Astrocyte of the cerebellum (primary cell): ENCODE data around the gene OBP2B.

ENCODE experiments used
- DNase-seq: peaks from one replicate; pipeline ENCODE4 v3.0.0-alpha.2; 2011; ENCODE audit warnings: low read depth
- H3K4me3 ChIP-seq: 2 replicates; pipeline ENCODE4 v1.5.1; 2011; ENCODE audit warnings: mild to moderate bottlenecking, low read depth, low read length, moderate library complexity
- in situ Hi-C: cut with HindIII; loops from 2 replicates; pipeline ENCODE4 v1.10.0; 2017; ENCODE audit warnings: low sequenced_read_pairs
- TF ChIP-seq, protein P1 (sequence below): IDR thresholded peaks from 2 replicates; pipeline ENCODE4 v1.5.1; 2012; ENCODE audit warnings: low read length, low read depth, moderate library complexity, mild to moderate bottlenecking; ENCODE audit errors: missing control alignments

OBP2B gene

DNA sequence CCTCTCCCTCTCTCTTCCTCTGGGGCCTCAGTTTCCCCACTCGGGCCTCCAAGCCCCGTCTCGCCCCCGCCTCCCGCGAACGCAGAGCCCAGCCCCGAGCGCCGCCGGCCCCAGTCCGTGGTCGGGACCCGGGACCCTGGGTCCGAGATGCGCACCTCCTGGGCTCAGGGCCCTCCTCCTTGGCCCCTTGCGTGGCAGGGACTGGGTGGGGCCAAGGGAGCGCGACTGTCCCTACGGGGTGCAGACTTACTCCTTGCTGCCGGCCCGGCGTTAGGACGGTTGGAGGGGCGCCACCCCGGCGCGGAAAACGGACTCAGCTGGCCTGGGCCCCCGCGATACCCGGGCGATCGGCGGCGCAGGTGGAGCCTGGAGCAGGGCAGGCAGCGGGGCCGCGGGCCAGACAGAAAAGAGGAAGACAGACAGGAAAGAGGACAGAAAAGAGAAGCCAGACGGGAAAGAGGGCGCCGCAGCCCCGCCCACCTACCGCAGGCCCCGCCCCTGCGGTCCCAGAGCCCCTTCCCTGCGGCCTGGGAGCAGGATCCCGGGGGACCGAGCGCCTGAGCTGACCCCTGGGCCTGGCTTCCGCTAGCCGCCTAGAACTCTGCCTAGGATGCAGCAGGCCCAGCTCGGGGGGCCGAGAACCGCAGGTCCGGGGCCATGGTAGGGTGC is 45.4 kb downstream of the OBP2B start, which contains the start of gene GBGT1:
Gene GBGT1, minus strand, starts transcription at position 411 of the 669 bp plus-strand sequence. CDS start 1,502 bp downstream, outside the sequence.
- no peak for DNase-seq

DNA sequence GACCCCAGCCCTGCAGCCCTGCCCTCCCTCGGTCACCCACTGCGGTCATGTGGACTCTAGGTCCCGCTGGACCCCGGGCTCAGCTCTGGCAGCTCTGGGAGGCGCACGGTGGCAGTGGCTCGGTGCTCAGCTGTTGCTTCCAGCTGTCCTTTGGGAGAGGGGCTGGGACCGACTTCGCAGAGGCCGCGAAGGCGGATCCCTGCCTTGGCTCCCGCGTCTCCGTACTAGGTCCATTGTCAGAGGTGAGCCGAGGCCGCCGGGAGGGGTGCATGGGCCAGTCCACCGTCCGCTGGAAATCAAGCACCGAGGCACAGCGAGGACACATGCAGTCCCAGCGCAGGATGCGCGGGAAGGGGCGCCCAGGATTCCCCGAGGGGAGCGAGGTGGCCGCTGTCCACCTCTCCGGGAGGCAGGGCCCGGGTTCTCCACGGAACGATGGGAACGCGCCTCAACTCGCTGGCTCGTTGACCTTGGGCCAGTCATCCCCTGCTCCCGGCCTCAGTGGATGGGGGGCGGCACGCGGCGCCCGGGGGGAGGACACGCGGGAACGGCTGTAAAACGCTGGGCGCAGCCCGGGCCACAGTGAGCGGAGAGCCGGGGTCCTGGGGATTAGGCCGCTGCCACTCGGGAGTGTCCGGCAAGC is 46.1 kb downstream of the OBP2B start:
- no peak for DNase-seq
- peak overlapping the region; percentile 44 for H3K4me3 ChIP-seq
- in situ Hi-C loops = no loop called here
- TF ChIP-seq, protein P1, sequence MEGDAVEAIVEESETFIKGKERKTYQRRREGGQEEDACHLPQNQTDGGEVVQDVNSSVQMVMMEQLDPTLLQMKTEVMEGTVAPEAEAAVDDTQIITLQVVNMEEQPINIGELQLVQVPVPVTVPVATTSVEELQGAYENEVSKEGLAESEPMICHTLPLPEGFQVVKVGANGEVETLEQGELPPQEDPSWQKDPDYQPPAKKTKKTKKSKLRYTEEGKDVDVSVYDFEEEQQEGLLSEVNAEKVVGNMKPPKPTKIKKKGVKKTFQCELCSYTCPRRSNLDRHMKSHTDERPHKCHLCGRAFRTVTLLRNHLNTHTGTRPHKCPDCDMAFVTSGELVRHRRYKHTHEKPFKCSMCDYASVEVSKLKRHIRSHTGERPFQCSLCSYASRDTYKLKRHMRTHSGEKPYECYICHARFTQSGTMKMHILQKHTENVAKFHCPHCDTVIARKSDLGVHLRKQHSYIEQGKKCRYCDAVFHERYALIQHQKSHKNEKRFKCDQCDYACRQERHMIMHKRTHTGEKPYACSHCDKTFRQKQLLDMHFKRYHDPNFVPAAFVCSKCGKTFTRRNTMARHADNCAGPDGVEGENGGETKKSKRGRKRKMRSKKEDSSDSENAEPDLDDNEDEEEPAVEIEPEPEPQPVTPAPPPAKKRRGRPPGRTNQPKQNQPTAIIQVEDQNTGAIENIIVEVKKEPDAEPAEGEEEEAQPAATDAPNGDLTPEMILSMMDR = no peak

More for the DNA sequence above, 45.4 kb downstream of the OBP2B start, which contains the start of gene GBGT1:
- TF ChIP-seq, protein P1 = no peak
- peak within 1 kb of the TSS; percentile 44 for H3K4me3 ChIP-seq
- in situ Hi-C loops = no loop called here

DNA sequence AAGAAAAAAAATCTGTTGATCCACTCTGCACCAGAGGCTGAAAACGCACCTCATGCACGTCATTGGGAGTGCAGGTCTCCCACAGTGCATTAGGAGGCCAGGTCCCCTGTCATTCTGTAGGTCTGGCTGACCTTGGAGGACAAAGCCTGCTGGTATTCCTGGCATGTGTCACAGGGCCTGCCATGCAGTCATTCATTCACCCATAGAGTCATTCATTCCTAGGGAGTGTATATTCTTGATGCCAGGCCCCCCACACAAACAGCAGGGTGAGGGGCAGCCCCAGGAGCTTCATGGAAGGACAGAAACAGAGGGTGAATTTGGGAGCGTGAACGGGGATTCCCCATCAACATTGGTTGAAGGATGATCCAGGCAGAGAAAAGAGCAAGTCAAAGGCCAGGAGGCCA is 47.5 kb downstream of the OBP2B start:
- in situ Hi-C loops = no loop called here
- no peak for DNase-seq
- H3K4me3 ChIP-seq = no peak overlapping the region
- TF ChIP-seq, protein P1 = no peak

DNA sequence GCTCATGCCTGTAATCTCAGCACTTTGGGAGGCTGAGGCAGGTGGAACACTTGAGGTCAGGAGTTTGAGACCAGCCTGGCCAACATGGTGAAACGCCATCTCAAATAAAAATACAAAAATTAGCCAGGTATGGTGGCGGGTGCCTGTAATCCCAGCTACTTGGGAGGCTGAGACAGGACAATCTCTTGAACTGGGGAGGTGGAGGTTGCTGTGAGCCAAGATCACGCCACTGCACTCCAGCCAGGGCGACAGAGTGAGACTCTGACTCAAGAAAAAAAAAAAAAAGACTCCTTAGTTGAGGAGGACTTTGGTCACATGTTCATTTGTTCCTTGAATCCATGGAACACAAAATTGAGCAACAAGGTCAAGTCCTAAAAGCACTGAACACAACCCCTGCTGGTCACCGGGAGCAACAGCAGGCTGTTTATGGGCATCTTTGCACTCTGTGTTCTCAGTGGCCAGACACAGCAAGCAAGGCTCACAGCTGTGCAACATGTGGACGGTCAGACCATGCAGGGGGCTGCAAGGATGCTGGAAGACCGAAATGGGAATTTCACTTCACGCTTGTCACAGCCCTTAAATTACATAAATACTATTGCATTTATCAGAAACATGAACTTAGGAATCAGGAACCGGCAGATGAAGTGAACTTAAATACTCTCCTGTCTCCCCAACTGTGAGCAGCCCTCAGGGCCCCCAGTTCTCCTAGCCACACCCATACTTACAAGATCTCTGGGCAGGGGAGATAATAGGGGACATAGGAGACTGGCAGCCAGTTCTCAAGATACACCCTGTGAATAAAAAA is 48.1 kb downstream of the OBP2B start:
- TF ChIP-seq, protein P1 = peak; percentile 75
- in situ Hi-C loops = no loop called here
- DNase-seq = no peak
- no peak overlapping the region for H3K4me3 ChIP-seq

DNA sequence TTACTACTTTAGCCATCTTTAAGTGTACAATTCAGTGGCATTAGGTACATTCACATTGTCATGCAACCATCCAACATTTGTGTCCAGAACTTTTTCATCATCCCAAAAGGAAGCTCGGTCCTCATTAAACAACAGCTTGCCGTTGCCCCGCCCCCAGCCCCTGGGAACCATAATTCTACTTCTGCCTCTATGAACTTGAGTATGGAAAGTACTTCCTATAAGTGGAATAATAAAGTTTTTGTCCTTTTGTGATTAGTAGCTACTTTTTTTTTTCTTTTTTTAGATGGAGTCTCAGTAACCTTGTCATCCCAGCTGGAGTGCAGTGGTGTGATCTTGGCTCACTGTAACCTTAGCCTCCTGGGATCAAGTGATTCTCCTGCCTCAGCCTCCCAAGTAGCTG is 50.4 kb downstream of the OBP2B start:
- no peak for DNase-seq
- TF ChIP-seq, protein P1 = no peak
- H3K4me3 ChIP-seq = no peak overlapping the region
- in situ Hi-C loops = no loop called here
